K562 (cell line): ENCODE data around the gene PDE4A. TPM values are rescaled to one million over a fixed set of nuclear protein-coding genes. Genes with fewer than 3 reads are reported as not detected.

Experiments
- CBX3 ChIP-seq, 2 experiments: IDR thresholded peaks; 1 replicate in 1 of 2; 2 replicates in 1 of 2; pipeline ENCODE4 v1.6.1; 2012; ENCODE audit warnings: inconsistent platforms in 2 of 2, low read length in 2 of 2, borderline replicate concordance in 1 of 2, control low read depth in 1 of 2
- CHD1 ChIP-seq: fragments of 200-600 bp; sonication (generic); IDR thresholded peaks from one replicate; pipeline ENCODE4 v1.6.1; 2012; ENCODE audit warnings: mild to moderate bottlenecking, moderate library complexity, low read length, inconsistent platforms
- CREB5 ChIP-seq: fragments of 250-450 bp; sonication (Bioruptor Pico); IDR thresholded peaks from 2 replicates; pipeline ENCODE4 v1.5.0; 2020; ENCODE audit warnings: mild to moderate bottlenecking
- FOXA1 ChIP-seq: fragments of 450-650 bp; IDR thresholded peaks from 2 replicates; pipeline ENCODE4 v1.6.1; 2016; ENCODE audit warnings: mild to moderate bottlenecking, borderline replicate concordance
- GABPB2 ChIP-seq: fragments of 250-450 bp; sonication (Bioruptor Pico); conservative IDR thresholded peaks from 2 replicates; pipeline ENCODE4 v1.5.1; 2021; ENCODE audit warnings: mild to moderate bottlenecking
- HDAC2 ChIP-seq: fragments of 450-650 bp; IDR thresholded peaks from 2 replicates; pipeline ENCODE4 v1.6.1; 2016; ENCODE audit warnings: mild to moderate bottlenecking
- MEF2D ChIP-seq: conservative IDR thresholded peaks from 2 replicates; pipeline ENCODE4 v1.6.1; 2016; ENCODE audit warnings: low read depth, missing genetic modification characterization, missing compliant biosample characterization
- POLR2G ChIP-seq: fragments of 200-400 bp; formaldehyde crosslinking; IDR thresholded peaks from 2 replicates; pipeline ENCODE4 v1.6.1; 2017; ENCODE audit warnings: low read depth, mild to moderate bottlenecking, antibody characterized with exemption, low read length, moderate library complexity
- RBM14 ChIP-seq: fragments of 200-400 bp; formaldehyde crosslinking; IDR thresholded peaks from 2 replicates; pipeline ENCODE4 v1.6.1; 2018; ENCODE audit warnings: low read depth, mild to moderate bottlenecking, low read length, moderate library complexity, borderline replicate concordance; ENCODE audit not compliant: insufficient read depth
- RNF2 ChIP-seq: sonication (generic); IDR thresholded peaks from 2 replicates; pipeline ENCODE4 v1.6.1; 2016
- SLC30A9 ChIP-seq: fragments of 250-450 bp; sonication (Bioruptor Pico); IDR thresholded peaks from 2 replicates; pipeline ENCODE4 v1.8.0; 2022; ENCODE audit warnings: mild to moderate bottlenecking, moderate library complexity
- SNAPC5 ChIP-seq: fragments of 250-450 bp; sonication (Bioruptor Pico); IDR thresholded peaks from 2 replicates; pipeline ENCODE4 v1.8.0; 2021; ENCODE audit warnings: moderate library complexity, mild to moderate bottlenecking, inconsistent platforms
- SNRNP70 ChIP-seq: fragments of 200-400 bp; formaldehyde crosslinking; optimal IDR thresholded peaks from 2 replicates; pipeline ENCODE3; 2017; ENCODE audit warnings: low read depth, low read length
- SRSF3 ChIP-seq: fragments of 200-400 bp; formaldehyde crosslinking; IDR thresholded peaks from 2 replicates; pipeline ENCODE4 v1.6.1; 2016; ENCODE audit warnings: mild to moderate bottlenecking, low read length, moderate library complexity; ENCODE audit not compliant: insufficient read depth
- TEAD1 ChIP-seq, 2 experiments: fragments of 450-650 bp in 1 of 2; sonication (generic) in 1 of 2; formaldehyde crosslinking; IDR thresholded peaks; 2 replicates each; pipeline versions ENCODE4 v1.4.0 to v1.8.0; 2020 to 2022; ENCODE audit warnings: mild to moderate bottlenecking in 2 of 2, missing genetic modification reagents in 1 of 2
- ZC3H11A ChIP-seq: IDR thresholded peaks from 2 replicates; pipeline ENCODE4 v1.6.1; 2012; ENCODE audit warnings: low read depth, low read length, improper control_type of control experiment
- ZNF253 ChIP-seq: fragments of 250-450 bp; sonication (Bioruptor Pico); conservative IDR thresholded peaks from 2 replicates; pipeline ENCODE4 v1.6.1; 2021; ENCODE audit warnings: mild to moderate bottlenecking
- ZNF347 ChIP-seq: fragments of 450-650 bp; formaldehyde crosslinking; IDR thresholded peaks from 2 replicates; pipeline ENCODE4 v1.4.0; 2020; ENCODE audit warnings: low read depth, mild to moderate bottlenecking, moderate library complexity
- ZNF354B ChIP-seq: fragments of 250-450 bp; sonication (Bioruptor Pico); IDR thresholded peaks from 2 replicates; pipeline ENCODE4 v1.4.0; 2020
- ZNF696 ChIP-seq: fragments of 250-450 bp; sonication (Bioruptor Pico); conservative IDR thresholded peaks from 2 replicates; pipeline ENCODE4 v1.4.0; 2020; ENCODE audit warnings: mild to moderate bottlenecking, moderate library complexity
- polyA plus RNA-seq, 8 experiments: library from polyadenylated mRNA; depleted of rRNA in 4 of 8; stranded (reverse) in 5 of 8; unstranded in 3 of 8; fragments of >200 nt; fragmentation: Nextera tagmentation in 2 of 8; fragmentation: Illumina TruSeq in 1 of 8; extraction: Ambion mirVana in 2 of 8; extraction: Trizol in 1 of 8; gene quantifications; 2 replicates each; pipeline versions ENCODE4 v1.2.1 to v1.2.3, GENCODE V29; 2011 to 2014; ENCODE audit warnings: inconsistent platforms in 1 of 8, missing spikeins in 1 of 8
- total RNA-seq, 7 experiments: library from RNA; depleted of rRNA in 6 of 7; stranded (reverse); fragments of >200 nt in 6 of 7; fragmentation: Illumina TruSeq in 2 of 7; extraction: Trizol in 2 of 7; gene quantifications; 2 replicates each; pipeline versions ENCODE4 v1.2.1 to v1.2.3, GENCODE V29; 2011 to 2021; ENCODE audit warnings: low replicate concordance in 1 of 7
- TF ChIP-seq, protein P1 (sequence below): sonication (generic); formaldehyde crosslinking; IDR thresholded peaks from 2 replicates; pipeline ENCODE4 v1.8.0; 2023; ENCODE audit warnings: mild to moderate bottlenecking, missing genetic modification reagents
- TF ChIP-seq, protein P2 (sequence below): sonication (generic); formaldehyde crosslinking; IDR thresholded peaks from 2 replicates; pipeline ENCODE4 v1.8.1; 2023; ENCODE audit warnings: mild to moderate bottlenecking, missing genetic modification reagents
- TF ChIP-seq, protein P3 (sequence below): fragments of 450-650 bp; IDR thresholded peaks from 2 replicates; pipeline ENCODE4 v1.6.1; 2016

The PDE4A gene
- total and polyA plus RNA-seq, 9 of the 15 experiments (the other 6 are each of a cell fraction or from before 2014, with no cell fraction given) = 0.66 to 26.9 (median 4.6) TPM

- TF ChIP-seq, protein P1, sequence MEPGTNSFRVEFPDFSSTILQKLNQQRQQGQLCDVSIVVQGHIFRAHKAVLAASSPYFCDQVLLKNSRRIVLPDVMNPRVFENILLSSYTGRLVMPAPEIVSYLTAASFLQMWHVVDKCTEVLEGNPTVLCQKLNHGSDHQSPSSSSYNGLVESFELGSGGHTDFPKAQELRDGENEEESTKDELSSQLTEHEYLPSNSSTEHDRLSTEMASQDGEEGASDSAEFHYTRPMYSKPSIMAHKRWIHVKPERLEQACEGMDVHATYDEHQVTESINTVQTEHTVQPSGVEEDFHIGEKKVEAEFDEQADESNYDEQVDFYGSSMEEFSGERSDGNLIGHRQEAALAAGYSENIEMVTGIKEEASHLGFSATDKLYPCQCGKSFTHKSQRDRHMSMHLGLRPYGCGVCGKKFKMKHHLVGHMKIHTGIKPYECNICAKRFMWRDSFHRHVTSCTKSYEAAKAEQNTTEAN = no peak
- TF ChIP-seq SRSF3 = peak; percentile 98; the same call in 1 of the 2 replicates
- TF ChIP-seq FOXA1 = no peak
- no peak for TF ChIP-seq CBX3 (IDR thresholded peaks at IDR 0.05; ENCODE audit: borderline replicate concordance in 1 of 2, low read length in 2 of 2)
- no peak for TF ChIP-seq SNRNP70
- no peak for TF ChIP-seq CREB5 (CRISPR knock-in tag)
- TF ChIP-seq ZNF696 (CRISPR knock-in tag) = no peak
- TF ChIP-seq TEAD1 (CRISPR knock-in tag; IDR thresholded peaks at IDR 0.05) = peak in 1 of 2 experiments; percentile 1; a peak in 1 of 4 replicates
- TF ChIP-seq ZC3H11A = no peak
- TF ChIP-seq SLC30A9 (CRISPR knock-in tag) = no peak
- TF ChIP-seq, protein P2, sequence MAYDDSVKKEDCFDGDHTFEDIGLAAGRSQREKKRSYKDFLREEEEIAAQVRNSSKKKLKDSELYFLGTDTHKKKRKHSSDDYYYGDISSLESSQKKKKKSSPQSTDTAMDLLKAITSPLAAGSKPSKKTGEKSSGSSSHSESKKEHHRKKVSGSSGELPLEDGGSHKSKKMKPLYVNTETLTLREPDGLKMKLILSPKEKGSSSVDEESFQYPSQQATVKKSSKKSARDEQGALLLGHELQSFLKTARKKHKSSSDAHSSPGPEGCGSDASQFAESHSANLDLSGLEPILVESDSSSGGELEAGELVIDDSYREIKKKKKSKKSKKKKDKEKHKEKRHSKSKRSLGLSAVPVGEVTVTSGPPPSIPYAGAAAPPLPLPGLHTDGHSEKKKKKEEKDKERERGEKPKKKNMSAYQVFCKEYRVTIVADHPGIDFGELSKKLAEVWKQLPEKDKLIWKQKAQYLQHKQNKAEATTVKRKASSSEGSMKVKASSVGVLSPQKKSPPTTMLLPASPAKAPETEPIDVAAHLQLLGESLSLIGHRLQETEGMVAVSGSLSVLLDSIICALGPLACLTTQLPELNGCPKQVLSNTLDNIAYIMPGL (CRISPR knock-in tag) = 0 out of 2 replicates have a peak, but pooled peaks have one; percentile 64
- TF ChIP-seq GABPB2 (CRISPR knock-in tag) = no peak
- TF ChIP-seq ZNF253 (CRISPR knock-in tag) = no peak
- TF ChIP-seq RNF2 = no peak
- TF ChIP-seq POLR2G = no peak
- TF ChIP-seq CHD1 = peak; percentile 79
- no peak for TF ChIP-seq SNAPC5
- no peak for TF ChIP-seq ZNF354B (CRISPR knock-in tag)
- TF ChIP-seq HDAC2 = no peak
- no peak for TF ChIP-seq ZNF347 (CRISPR knock-in tag)
- TF ChIP-seq RBM14 = 0 out of 2 replicates have a peak, but pooled peaks have one; percentile 81
- TF ChIP-seq MEF2D = no peak
- TF ChIP-seq, protein P3, sequence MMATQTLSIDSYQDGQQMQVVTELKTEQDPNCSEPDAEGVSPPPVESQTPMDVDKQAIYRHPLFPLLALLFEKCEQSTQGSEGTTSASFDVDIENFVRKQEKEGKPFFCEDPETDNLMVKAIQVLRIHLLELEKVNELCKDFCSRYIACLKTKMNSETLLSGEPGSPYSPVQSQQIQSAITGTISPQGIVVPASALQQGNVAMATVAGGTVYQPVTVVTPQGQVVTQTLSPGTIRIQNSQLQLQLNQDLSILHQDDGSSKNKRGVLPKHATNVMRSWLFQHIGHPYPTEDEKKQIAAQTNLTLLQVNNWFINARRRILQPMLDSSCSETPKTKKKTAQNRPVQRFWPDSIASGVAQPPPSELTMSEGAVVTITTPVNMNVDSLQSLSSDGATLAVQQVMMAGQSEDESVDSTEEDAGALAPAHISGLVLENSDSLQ = peak; percentile 47; the same call in 1 of the 2 replicates
Observed at GRCh38 chr19:10501971-10502523, 81.7 kb downstream of the PDE4A start (continued).
